Suppressor macrophage treated with lipopolysaccharide for 4 hours (primary cell): Measurements from ENCODE around the gene MAD1L1.

Experiments used
- DNase-seq: peaks from one replicate; pipeline ENCODE4 v3.0.0-alpha.2; 2020

Gene MAD1L1

DNA sequence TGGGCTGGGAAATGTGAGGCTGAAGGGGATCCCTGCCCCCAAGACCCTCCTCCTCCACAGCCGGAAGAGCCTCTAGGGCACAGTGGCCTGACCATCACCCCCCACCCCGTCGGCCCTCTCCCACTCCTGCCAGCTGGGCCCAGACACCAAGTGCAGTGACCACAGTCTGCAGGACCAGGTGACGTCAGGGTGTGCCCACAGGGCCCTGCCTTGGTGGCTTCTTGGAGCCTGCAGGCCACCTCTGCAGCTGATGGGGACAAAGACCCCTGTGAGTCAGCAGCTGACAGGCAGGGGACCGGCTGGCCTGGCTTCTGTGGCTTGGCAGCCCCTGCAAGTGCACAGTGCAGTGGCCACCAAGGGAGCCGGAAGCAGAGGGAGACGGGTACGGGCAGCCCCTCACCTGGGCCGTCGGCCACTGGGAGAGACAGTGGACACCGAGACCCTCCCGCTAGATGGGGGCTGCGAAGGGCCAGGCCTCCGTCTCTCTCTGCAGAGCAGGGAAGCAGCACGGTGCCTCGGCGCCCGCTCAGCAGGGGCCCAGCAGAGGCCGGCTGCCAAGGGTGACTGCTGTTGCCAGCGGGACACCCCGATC is 288.0 kb downstream of the MAD1L1 start:
- DNase-seq = no peak

- DNase-seq = no peak
Observed at GRCh38 chr7:1943933-1944618, 288.7 kb downstream of the MAD1L1 start.

DNA sequence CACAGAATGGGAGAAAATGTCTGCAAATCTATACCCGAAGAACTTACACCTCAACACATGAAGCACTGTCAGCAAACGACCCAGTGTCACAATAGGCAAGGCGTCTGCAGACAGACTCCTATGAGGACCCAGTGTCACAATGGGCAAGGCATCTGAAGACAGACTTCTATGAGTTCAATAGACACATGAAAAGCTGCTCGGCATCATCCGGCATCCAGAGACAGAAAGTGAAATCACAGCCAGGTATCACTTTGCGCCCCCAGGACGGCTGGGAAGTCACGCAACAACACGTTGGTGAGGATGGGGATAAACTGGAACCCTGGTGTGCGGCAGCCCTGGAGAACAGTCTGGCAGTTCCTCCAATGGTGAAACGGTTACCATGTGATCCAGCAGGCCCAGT is 289.4 kb downstream of the MAD1L1 start:
- no peak for DNase-seq

- no peak for DNase-seq
Observed at GRCh38 chr7:1942941-1943289, 289.8 kb downstream of the MAD1L1 start.

- DNase-seq = peak; percentile 44
Observed at GRCh38 chr7:1942243-1942940, 290.4 kb downstream of the MAD1L1 start.

DNA sequence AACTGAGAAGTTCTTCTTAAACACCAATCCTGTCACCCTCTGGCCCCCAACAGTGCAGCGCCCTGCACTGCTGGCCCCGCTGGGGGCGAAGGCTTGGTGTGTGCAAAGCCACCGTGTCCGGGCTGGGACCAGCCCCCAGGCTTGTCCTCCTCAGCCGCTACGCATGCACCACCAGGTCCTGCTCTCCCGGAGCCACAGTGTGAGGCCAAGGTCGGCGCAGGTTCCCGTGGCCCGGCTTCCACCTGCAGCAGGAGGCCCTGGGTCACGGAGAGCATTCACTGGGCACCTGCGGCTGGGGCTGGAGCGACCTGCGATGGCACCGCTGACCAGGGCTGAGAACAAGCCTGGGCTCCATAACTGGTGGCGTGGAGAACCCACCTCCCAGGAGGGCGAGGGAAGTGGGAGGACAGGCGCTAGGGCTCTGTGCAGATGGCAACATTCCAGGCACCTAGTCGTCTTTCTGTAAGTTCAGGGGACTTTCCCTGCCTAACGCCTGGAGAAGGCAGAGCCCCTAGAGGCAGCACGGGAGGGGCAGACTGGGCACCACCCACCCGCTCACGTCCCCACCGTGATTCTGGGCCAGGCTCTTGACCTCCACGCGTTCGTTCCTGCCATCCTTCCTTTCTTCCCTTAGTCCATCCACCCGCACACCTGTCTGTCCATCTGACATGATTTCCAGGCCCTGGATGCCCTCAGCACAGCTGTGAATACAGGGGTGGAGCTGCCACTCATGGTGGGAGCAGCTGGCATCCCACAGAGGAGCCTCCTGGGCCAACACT is 291.1 kb downstream of the MAD1L1 start:
- DNase-seq = peak; percentile 25

GRCh38 chr7:1940863-1941262 is 291.9 kb downstream of the MAD1L1 start:
- no peak for DNase-seq

DNA sequence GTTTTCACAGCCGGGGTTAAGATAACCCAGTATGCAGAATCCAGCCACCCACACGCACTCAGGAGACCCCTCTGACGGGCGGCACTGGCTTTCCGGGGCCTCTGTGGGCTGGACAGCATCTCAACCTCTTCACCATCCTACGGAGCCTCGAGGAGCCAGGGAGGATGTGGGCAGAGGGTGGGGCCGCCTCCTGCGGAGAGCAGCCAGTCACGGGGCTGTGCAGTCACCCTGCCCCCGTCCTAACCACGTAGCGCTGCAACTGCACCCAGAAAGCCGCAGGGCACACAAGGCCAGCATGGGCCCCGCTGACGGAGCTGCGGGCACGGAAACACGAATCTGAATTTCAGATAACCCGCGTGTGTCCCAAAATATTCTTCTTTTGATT is 292.4 kb downstream of the MAD1L1 start:
- peak; percentile 93 for DNase-seq

GRCh38 chr7:1939434-1940401 is 293.0 kb downstream of the MAD1L1 start:
- DNase-seq = peak; percentile 63

- DNase-seq = no peak
Observed at GRCh38 chr7:1938788-1939433, 293.8 kb downstream of the MAD1L1 start.

DNA sequence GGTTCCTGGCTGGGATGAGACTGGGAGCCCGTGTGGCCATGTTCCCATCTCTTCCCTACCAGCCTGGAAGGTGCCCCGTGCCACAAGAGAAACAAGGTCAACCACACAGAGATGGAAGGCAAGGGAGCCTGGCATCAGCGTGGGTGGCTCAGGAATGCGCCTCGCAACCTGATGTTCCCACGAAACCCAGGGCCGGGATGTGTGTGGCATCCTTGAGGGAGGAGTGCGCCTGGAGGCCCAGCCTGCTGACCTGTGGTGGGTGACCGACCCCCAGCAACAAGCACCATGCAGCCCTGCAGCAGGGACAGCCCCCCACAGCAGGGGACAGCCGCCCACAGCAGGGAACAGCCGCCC is 295.5 kb downstream of the MAD1L1 start:
- no peak for DNase-seq

DNA sequence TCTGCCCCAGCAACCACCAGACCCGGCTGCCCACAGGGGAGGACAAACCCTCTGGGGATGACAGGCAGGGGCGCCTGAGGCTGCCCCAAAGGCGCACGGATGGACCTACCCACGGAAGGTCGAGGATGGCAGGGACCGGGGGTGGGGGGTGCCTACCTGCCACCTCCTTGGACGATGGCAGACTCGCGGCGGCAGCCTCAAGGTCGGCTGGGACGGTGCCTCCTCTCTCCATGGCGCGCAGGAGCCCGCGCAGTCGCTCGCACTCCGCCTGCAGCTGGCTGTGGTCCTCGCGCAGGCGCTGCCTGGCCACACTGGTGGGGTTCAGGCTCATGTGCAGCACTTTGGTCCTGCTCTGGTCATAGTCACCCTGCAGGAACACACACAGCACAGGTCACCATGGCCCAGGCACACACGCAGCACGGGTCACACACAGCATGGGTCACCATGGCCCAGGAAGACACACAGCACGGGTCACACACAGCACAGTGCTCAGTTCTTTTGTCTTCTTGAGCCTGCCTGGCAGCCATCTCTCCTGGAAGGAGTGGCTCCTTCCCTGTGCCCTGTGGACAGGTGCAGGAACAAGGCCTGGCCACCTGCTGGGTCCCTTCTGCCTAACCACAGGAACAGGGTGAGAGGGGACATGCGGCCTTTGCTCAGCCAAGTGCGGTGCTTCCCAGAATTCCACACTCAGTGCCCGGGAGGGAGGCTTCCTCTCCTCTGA is 296.1 kb downstream of the MAD1L1 start:
- no peak for DNase-seq

- no peak for DNase-seq
Observed at GRCh38 chr7:1936006-1936310, 296.8 kb downstream of the MAD1L1 start.

DNA sequence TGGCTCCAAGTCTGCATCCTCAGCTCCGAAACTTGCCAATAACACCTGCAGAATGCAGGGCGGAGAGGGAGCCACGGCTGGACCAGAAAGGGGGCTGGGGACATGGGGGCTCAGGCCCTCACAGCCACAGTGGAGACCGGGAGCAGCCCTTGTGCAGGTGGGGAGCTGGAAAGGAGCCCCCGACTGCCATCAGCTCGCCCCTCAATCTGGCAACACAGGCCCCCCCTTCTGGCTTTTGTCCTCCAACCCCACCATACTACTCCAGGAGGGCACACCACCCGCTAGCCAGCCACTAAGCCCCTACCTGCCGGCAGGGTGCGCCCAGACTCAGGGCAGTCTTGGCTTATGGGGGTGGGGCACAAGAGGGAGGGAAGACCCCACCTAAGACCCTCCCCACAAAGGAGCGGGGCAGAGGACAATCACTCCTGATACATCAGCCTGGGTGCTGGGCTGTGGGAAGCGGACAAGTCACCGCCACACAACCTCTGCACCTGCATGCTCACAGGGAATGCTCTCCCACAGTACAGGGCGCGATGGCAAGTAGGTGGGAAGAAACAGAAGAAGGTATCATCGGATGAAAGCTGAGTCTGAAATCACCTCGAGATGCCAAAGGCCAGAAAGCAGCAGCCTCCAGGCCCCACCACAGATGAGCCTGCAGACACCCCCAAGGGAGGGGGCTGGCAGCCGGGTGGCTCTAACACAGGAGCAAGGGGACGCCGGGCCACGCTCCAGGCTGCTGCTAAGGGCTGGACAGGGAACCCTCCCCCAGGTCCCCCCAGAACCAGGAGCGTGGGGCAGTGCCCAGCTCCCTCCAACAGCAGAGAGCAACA is 297.4 kb downstream of the MAD1L1 start:
- no peak for DNase-seq

GRCh38 chr7:1934756-1935155 is 298.0 kb downstream of the MAD1L1 start:
- DNase-seq = no peak

DNA sequence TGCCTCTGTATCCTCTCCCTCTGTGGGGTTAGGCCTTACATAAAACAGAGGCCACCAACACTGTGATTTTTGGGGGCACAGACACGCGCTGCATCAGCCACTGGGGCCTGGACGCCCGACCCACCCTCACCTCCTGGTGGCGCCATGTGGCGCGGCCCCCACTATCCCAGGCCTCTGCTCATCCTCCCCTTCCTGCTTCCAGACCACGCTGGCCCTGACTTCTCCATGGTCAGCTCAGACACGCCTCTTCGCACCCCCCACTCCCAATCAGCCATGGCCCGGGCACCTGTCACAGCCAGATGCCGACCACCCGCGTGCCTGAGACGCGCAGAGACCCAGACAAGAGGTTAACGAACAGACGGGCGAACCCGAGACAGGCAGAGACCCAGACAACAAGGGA is 298.7 kb downstream of the MAD1L1 start:
- no peak for DNase-seq

- DNase-seq = no peak
Observed at GRCh38 chr7:1933066-1933750, 299.5 kb downstream of the MAD1L1 start.

DNA sequence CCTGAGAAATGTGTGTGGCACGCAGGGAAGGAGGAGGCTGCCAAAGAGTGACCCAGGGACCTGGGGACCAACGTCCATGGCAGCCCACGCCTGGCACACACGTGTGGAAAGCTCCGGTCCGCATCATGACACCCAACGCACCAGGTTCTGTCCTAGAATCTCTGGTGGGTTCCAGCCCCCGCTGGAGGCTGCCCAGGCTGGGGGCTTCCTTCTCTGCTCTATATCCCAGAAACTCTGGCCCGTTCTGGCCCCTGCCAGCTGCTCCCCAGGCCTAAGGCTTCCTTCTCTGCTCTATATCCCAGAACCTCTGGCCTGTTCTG is 300.8 kb downstream of the MAD1L1 start:
- DNase-seq = no peak

DNA sequence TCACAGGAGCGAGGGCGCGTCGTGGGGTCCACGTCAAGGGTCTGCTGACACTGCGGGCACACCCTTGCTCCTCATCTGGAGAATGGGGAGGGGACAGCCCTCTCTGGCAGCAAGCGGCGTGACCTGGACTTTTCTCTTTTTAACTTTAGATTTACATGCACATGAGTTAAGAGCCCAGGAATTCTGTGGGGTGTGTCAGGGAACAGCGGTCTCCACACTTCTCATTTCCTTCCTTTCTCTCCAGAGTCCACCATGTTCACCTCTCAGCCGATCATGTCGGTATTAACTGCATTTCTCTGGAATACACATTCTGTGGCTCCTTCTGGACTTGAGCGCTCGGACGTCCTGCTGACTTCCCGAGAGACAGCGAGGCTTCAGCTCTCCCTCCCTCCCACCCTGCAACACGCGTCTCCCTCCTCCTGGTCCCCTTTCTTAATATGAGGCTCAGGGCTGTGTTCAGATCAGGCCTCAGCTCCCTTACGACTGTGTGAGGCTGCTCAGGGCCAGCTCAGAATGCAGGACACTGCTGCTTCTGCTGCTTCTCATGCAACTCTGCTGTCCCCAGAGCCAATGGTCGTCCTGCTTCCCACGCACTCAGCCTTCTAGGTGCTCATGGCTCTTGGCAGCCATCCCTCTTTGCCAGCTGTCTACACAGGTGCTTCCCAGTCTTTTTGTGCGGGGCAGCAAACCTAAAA is 301.3 kb downstream of the MAD1L1 start:
- DNase-seq = no peak
